Liver (tissue), 9 donors: ENCODE data around the gene ZNF83. TPM values are rescaled to one million over a fixed set of nuclear protein-coding genes. Genes with fewer than 3 reads are reported as not detected.

Experiments
- DNase-seq: peaks from one replicate; pipeline ENCODE4 v3.0.0-alpha.2; 2017; ENCODE audit warnings: low spot score
- H3K27ac ChIP-seq, 2 donors: one replicate each; pipeline ENCODE4 v1.7.0; 2013; ENCODE audit warnings: inconsistent platforms in 2 of 2, low read length in 2 of 2, control low read depth in 1 of 2, low read depth in 1 of 2, mild to moderate bottlenecking in 1 of 2
- H3K27me3 ChIP-seq, 4 donors: one replicate each; pipeline versions ENCODE4 v1.6.1 to v1.7.0; 2013; ENCODE audit warnings: low read length in 3 of 4, inconsistent platforms in 1 of 4, mild to moderate bottlenecking in 1 of 4, moderate library complexity in 1 of 4; ENCODE audit not compliant: control insufficient read depth in 4 of 4, insufficient read depth in 4 of 4
- H3K36me3 ChIP-seq, 4 donors: one replicate each; pipeline versions ENCODE4 v1.6.1 to v1.7.0; 2013; ENCODE audit warnings: low read length in 3 of 4, mild to moderate bottlenecking in 3 of 4, low read depth in 1 of 4, moderate library complexity in 1 of 4; ENCODE audit not compliant: control insufficient read depth in 4 of 4, insufficient read depth in 3 of 4
- H3K4me1 ChIP-seq, 4 donors: one replicate each; pipeline versions ENCODE4 v1.6.1 to v1.7.0; 2013; ENCODE audit warnings: low read length in 3 of 4, mild to moderate bottlenecking in 3 of 4, moderate library complexity in 1 of 4; ENCODE audit not compliant: control insufficient read depth in 4 of 4, insufficient read depth in 4 of 4
- H3K4me3 ChIP-seq, 3 donors: one replicate each; pipeline versions ENCODE4 v1.6.1 to v1.7.0; 2013; ENCODE audit warnings: low read length in 3 of 3, control low read depth in 1 of 3, low read depth in 1 of 3, mild to moderate bottlenecking in 1 of 3
- H3K9ac ChIP-seq, 2 donors: one replicate each; pipeline ENCODE4 v1.7.0; 2013; ENCODE audit warnings: low read length in 2 of 2, mild to moderate bottlenecking in 2 of 2, moderate library complexity in 2 of 2, control low read depth in 1 of 2, low read depth in 1 of 2
- H3K9me3 ChIP-seq, 4 donors: one replicate each; pipeline versions ENCODE4 v1.6.1 to v1.7.0; 2013; ENCODE audit warnings: low read length in 3 of 4; ENCODE audit not compliant: control insufficient read depth in 4 of 4
- EGR1 ChIP-seq, 2 donors: IDR thresholded peaks; 2 replicates each; pipeline ENCODE4 v1.6.1; 2016 to 2018; ENCODE audit warnings: antibody characterized with exemption in 2 of 2, low read depth in 2 of 2
- FOXA1 ChIP-seq: IDR thresholded peaks from 2 replicates; pipeline ENCODE4 v1.6.1; 2016; ENCODE audit warnings: antibody characterized with exemption
- FOXA2 ChIP-seq: IDR thresholded peaks from 2 replicates; pipeline ENCODE4 v1.6.1; 2016; ENCODE audit warnings: antibody characterized with exemption
- GABPA ChIP-seq, 2 donors: IDR thresholded peaks in 1 of 2; conservative IDR thresholded peaks in 1 of 2; 2 replicates each; pipeline ENCODE4 v1.6.1; 2016; ENCODE audit warnings: antibody characterized with exemption in 2 of 2, mild to moderate bottlenecking in 1 of 2, moderate library complexity in 1 of 2
- HNF4A ChIP-seq, 2 donors: conservative IDR thresholded peaks; 2 replicates each; pipeline ENCODE4 v1.6.1; 2016; ENCODE audit warnings: antibody characterized with exemption in 2 of 2, mild to moderate bottlenecking in 2 of 2
- JUND ChIP-seq, 2 donors: IDR thresholded peaks; 2 replicates each; pipeline ENCODE4 v1.6.1; 2016; ENCODE audit warnings: antibody characterized with exemption in 2 of 2
- NR2F2 ChIP-seq: IDR thresholded peaks from 2 replicates; pipeline ENCODE4 v1.6.1; 2016; ENCODE audit warnings: antibody characterized with exemption
- RAD21 ChIP-seq, 2 donors: IDR thresholded peaks; 2 replicates each; pipeline ENCODE4 v1.6.1; 2016; ENCODE audit warnings: antibody characterized with exemption in 2 of 2, mild to moderate bottlenecking in 2 of 2
- RXRA ChIP-seq, 2 donors: IDR thresholded peaks; 2 replicates each; pipeline ENCODE4 v1.6.1; 2017 to 2018; ENCODE audit warnings: antibody characterized with exemption in 2 of 2, mild to moderate bottlenecking in 1 of 2
- TAF1 ChIP-seq: conservative IDR thresholded peaks from 2 replicates; pipeline ENCODE4 v1.6.1; 2016; ENCODE audit warnings: antibody characterized with exemption, mild to moderate bottlenecking
- YY1 ChIP-seq: IDR thresholded peaks from 2 replicates; pipeline ENCODE4 v1.6.1; 2016; ENCODE audit warnings: antibody characterized with exemption, mild to moderate bottlenecking
- WGBS: extraction: QIAGEN DNeasy Blood & Tissue Kit; methylation state at CpG from one replicate; pipeline ENCODE4 v1.1.7; 2013; 5-methylcytosine and 5-hydroxymethylcytosine counted together
- polyA plus RNA-seq, 2 donors: library from polyadenylated mRNA; stranded (reverse) in 1 of 2; unstranded in 1 of 2; fragments of 200-250 nt in 1 of 2; fragments of >200 nt in 1 of 2; fragmentation: Nextera tagmentation in 1 of 2; extraction: Ambion mirVana in 1 of 2; gene quantifications; one replicate each; pipeline versions ENCODE4 v1.2.1 to v1.2.3, GENCODE V29; 2013 to 2015
- total RNA-seq, 2 donors: library from RNA; depleted of rRNA; stranded (reverse); fragments of >200 nt; gene quantifications; one replicate each; pipeline ENCODE4 v1.2.3, GENCODE V29; 2014
- TF ChIP-seq, protein P1 (sequence below): IDR thresholded peaks from 2 replicates; pipeline ENCODE4 v1.6.1; 2016; ENCODE audit warnings: antibody characterized with exemption
- TF ChIP-seq, protein P2 (sequence below): IDR thresholded peaks from 2 replicates; pipeline ENCODE4 v1.6.1; 2016; ENCODE audit warnings: antibody characterized with exemption, mild to moderate bottlenecking
- TF ChIP-seq, protein P3 (sequence below): IDR thresholded peaks from 2 replicates; pipeline ENCODE4 v1.6.1; 2016; ENCODE audit warnings: antibody characterized with exemption
- TF ChIP-seq, protein P4 (sequence below): fragments of 150-350 bp; IDR thresholded peaks from 2 replicates; pipeline ENCODE4 v1.5.1; 2017; ENCODE audit warnings: improper control_type of control experiment, low read depth, low read length; ENCODE audit not compliant: missing input control
- TF ChIP-seq, protein P5 (sequence below): IDR thresholded peaks from 2 replicates; pipeline ENCODE4 v1.6.1; 2016; ENCODE audit warnings: antibody characterized with exemption
- donor health status: healthy.
- donor health status: healthy.
- donor health status: healthy.
- donor health status: healthy.
- donor health status: healthy.

Gene ZNF83
- total and polyA plus RNA-seq, 4 donors, result 2.7 to 19.8 (median 5.9) TPM

DNA sequence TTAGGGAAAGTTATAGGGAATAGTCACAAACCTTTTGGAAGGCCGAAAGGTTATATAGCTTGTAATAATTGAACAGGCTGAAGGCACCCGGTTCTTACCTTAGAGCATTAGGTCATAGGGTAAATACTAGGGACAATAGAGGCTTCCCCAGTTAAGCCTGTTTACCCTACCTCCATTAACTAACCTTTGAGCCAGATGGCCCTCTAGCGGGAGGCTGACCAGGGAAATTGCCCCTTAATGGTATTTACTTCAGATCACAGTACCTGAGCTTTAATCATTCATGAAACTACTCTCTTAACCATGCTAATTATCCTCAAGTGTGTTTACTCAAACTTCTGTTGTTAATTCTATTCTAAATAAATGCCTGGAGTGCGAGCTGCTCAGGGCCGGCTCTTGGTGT lies 20.4 kb upstream of the ZNF83 start:
- no peak for DNase-seq

DNA sequence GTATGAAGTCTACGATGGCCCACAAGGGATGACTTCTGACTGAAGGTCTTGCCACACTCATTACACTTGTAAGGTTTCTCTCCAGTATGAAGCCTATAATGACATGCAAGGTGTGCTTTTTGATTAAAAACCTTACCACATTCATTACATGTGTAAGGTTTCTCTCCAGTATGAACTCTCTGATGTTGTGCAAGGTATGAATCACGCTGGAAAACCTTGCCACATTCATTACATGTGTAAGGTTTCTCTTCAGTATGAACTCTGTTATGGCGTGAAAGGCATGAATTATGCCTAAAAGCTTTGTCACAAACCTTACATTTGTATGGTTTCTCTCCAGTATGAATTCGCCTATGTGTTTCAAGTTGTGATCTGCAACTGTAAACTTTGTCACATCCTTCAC lies 15.0 kb upstream of the ZNF83 start:
- no peak for DNase-seq
- Histone ChIP-seq H3K27ac (no peak overlapping the region), H3K9ac (no peak overlapping the region), H3K36me3 (peaks cover 0 to 4% (median 0%) of the 10 kb centered on the region in 4 donors), H3K9me3 (peaks cover 7 to 24% (median 9%) of the 10 kb centered on the region in 4 donors), H3K4me1 (no peaks in the 10 kb centered on the region), H3K27me3 (no peaks in the 10 kb centered on the region), H3K4me3 (no peak overlapping the region)
- 95% methylated on average over 4 of the region's 4 CpGs for WGBS
- TF ChIP-seq EGR1 (IDR thresholded peaks at IDR 0.05; ENCODE audit: low read depth in 2 of 2), result no peak
- TF ChIP-seq TAF1, result no peak
- no peak for TF ChIP-seq GABPA (IDR thresholded peaks at IDR 0.05 in 1 of 2, conservative IDR thresholded peaks at IDR 0.05 in 1 of 2)
- TF ChIP-seq, protein P1, sequence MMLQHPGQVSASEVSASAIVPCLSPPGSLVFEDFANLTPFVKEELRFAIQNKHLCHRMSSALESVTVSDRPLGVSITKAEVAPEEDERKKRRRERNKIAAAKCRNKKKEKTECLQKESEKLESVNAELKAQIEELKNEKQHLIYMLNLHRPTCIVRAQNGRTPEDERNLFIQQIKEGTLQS, result no peak
- TF ChIP-seq NR2F2, result no peak
- TF ChIP-seq, protein P2, sequence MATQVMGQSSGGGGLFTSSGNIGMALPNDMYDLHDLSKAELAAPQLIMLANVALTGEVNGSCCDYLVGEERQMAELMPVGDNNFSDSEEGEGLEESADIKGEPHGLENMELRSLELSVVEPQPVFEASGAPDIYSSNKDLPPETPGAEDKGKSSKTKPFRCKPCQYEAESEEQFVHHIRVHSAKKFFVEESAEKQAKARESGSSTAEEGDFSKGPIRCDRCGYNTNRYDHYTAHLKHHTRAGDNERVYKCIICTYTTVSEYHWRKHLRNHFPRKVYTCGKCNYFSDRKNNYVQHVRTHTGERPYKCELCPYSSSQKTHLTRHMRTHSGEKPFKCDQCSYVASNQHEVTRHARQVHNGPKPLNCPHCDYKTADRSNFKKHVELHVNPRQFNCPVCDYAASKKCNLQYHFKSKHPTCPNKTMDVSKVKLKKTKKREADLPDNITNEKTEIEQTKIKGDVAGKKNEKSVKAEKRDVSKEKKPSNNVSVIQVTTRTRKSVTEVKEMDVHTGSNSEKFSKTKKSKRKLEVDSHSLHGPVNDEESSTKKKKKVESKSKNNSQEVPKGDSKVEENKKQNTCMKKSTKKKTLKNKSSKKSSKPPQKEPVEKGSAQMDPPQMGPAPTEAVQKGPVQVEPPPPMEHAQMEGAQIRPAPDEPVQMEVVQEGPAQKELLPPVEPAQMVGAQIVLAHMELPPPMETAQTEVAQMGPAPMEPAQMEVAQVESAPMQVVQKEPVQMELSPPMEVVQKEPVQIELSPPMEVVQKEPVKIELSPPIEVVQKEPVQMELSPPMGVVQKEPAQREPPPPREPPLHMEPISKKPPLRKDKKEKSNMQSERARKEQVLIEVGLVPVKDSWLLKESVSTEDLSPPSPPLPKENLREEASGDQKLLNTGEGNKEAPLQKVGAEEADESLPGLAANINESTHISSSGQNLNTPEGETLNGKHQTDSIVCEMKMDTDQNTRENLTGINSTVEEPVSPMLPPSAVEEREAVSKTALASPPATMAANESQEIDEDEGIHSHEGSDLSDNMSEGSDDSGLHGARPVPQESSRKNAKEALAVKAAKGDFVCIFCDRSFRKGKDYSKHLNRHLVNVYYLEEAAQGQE, result no peak
- TF ChIP-seq RAD21 (IDR thresholded peaks at IDR 0.05), result no peak
- no peak for TF ChIP-seq FOXA2
- TF ChIP-seq JUND (IDR thresholded peaks at IDR 0.05), result no peak
- TF ChIP-seq, protein P3, sequence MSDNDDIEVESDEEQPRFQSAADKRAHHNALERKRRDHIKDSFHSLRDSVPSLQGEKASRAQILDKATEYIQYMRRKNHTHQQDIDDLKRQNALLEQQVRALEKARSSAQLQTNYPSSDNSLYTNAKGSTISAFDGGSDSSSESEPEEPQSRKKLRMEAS, result no peak
- TF ChIP-seq, protein P4, sequence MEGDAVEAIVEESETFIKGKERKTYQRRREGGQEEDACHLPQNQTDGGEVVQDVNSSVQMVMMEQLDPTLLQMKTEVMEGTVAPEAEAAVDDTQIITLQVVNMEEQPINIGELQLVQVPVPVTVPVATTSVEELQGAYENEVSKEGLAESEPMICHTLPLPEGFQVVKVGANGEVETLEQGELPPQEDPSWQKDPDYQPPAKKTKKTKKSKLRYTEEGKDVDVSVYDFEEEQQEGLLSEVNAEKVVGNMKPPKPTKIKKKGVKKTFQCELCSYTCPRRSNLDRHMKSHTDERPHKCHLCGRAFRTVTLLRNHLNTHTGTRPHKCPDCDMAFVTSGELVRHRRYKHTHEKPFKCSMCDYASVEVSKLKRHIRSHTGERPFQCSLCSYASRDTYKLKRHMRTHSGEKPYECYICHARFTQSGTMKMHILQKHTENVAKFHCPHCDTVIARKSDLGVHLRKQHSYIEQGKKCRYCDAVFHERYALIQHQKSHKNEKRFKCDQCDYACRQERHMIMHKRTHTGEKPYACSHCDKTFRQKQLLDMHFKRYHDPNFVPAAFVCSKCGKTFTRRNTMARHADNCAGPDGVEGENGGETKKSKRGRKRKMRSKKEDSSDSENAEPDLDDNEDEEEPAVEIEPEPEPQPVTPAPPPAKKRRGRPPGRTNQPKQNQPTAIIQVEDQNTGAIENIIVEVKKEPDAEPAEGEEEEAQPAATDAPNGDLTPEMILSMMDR, result no peak
- TF ChIP-seq HNF4A (conservative IDR thresholded peaks at IDR 0.05), result no peak

More for the DNA sequence above, 20.4 kb upstream of the ZNF83 start:
- Histone ChIP-seq H3K9me3 (peaks cover 0 to 30% (median 7%) of the 10 kb centered on the region in 4 donors), H3K4me3 (no peak overlapping the region), H3K4me1 (no peaks in the 10 kb centered on the region), H3K36me3 (peaks cover 0 to under 1% (median 0%) of the 10 kb centered on the region in 4 donors), H3K27ac (no peak overlapping the region), H3K27me3 (no peaks in the 10 kb centered on the region), H3K9ac (no peak overlapping the region)
- no peak for TF ChIP-seq JUND (IDR thresholded peaks at IDR 0.05)
- no peak for TF ChIP-seq RAD21 (IDR thresholded peaks at IDR 0.05)
- TF ChIP-seq FOXA1, result no peak
- no peak for TF ChIP-seq HNF4A (conservative IDR thresholded peaks at IDR 0.05)
- TF ChIP-seq, protein P2, result no peak
- no peak for TF ChIP-seq TAF1
- no peak for TF ChIP-seq FOXA2
- TF ChIP-seq, protein P5, sequence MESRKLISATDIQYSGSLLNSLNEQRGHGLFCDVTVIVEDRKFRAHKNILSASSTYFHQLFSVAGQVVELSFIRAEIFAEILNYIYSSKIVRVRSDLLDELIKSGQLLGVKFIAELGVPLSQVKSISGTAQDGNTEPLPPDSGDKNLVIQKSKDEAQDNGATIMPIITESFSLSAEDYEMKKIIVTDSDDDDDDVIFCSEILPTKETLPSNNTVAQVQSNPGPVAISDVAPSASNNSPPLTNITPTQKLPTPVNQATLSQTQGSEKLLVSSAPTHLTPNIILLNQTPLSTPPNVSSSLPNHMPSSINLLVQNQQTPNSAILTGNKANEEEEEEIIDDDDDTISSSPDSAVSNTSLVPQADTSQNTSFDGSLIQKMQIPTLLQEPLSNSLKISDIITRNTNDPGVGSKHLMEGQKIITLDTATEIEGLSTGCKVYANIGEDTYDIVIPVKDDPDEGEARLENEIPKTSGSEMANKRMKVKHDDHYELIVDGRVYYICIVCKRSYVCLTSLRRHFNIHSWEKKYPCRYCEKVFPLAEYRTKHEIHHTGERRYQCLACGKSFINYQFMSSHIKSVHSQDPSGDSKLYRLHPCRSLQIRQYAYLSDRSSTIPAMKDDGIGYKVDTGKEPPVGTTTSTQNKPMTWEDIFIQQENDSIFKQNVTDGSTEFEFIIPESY, result no peak
- TF ChIP-seq GABPA (IDR thresholded peaks at IDR 0.05 in 1 of 2, conservative IDR thresholded peaks at IDR 0.05 in 1 of 2), result no peak
- no peak for TF ChIP-seq EGR1 (IDR thresholded peaks at IDR 0.05; ENCODE audit: low read depth in 2 of 2)
- TF ChIP-seq, protein P3, result no peak
- no peak for TF ChIP-seq YY1
- TF ChIP-seq RXRA (IDR thresholded peaks at IDR 0.05), result no peak
- WGBS, result 65% methylated on average over 5 of the region's 5 CpGs
